SK-N-DZ (cell line): ENCODE measurements around the gene HAUS1.
"Not testable (repeated sequence)": the region's sequence is repeated elsewhere in the genome, so short reads cannot be mapped to it uniquely, and the experiment has no call there.

Experiments
- DNase-seq: peaks from one replicate; pipeline ENCODE4 v3.0.0-alpha.2; 2015; ENCODE audit warnings: low spot score

HAUS1 gene

DNA sequence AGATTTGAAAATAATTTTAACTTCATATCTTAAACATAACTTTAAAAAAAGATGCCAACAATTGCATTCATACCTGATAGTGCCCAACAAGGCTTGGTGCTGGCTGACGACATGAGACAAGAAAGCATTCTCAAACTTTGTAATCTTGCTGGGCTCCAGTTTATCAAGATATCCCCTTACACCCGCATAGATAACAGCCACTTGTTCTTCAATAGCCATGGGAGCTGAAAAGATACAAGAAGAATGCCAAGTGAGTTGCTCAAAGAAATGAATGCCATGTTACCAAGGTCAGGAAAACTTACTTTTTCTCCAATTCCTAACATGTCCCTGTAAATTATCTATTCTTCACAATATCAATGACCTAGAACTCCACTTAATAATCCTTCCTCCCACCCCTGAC lies 19.8 kb upstream of the HAUS1 start:
- DNase-seq = no peak

DNA sequence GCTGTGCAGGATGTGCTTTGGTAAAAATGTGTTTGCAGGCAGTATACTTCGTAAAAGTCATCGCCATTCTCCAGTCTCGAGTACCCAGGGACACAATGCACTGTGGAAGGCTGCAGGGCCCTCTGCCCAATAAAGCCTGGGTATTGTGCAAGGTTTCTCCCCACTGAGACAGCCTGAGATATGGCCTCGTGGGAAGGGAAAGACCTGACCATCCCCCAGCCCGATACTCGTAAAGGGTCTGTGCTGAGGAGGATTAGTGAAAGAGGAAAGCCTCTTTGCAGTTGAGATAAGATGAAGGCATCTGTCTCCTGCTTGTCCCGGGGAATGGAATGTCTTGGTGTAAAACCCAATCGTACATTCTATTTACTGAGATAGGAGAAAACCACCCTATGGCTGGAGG lies 15.7 kb upstream of the HAUS1 start:
- DNase-seq = not testable (repeated sequence)

DNA sequence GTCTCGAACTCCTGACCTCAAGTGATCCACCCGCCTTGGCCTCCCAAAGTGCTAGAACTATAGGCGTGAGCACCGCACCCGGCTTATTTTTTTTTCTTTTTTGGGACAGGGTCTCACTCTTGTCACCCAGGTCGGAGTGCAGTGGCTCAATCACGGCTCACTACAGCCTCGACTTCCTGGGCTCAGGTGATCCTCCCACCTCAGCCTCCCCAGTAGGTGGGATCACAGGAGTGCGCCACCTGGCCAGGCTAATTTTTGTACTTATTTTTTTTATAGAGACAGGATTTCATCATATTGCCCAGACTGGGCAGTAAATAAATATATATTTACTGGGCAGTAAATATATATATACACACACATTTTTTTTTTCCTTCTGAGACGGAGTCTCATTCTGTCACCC lies 8.7 kb upstream of the HAUS1 start:
- DNase-seq = no peak

DNA sequence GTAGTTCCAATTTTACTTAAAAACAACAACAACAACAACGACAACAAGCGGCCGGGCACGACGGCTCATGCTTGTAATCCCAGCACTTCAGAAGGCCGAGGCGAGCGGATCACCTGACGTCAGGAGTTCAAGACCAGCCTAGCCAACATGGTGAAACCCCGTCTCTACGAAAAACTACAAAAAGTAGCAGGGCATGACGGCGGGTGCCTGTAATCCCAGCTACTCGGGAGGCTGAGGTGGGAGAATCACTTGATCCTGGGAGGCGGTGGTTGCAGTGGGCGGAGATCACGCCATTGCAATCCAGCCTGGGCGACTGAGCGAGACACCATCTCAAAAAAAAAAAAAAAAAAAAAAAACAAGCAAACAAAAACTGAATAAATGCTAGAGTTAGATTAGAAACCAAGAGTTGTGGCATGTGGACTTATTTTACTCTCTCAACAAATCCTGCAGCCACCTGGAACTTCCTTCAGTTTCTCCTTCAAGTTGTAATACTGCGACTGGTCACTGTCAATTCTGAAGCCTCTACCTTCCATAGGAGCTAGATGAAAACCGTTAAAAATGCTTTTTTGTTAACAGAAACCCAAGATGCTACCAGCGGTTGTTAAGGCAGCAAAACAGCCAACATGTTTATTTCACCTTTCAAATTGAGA lies 7.4 kb upstream of the HAUS1 start:
- DNase-seq = no peak

DNA sequence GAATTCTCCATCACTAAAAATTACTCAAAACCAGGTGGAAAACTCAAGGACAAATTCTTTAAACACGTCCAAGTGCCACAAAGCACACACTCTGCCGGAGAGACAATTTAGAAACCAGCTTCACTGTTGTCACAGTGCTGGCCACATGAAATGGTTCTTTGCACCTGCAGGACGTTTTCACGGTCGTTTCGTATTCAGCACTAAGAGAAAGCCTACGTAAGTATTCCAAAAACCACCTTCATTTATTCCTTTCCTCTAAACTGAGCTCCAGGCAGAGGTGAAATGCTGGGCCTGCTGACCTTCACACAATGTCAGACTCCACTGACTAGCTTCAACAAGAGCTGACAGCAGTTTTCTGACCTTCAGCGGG lies 6.8 kb upstream of the HAUS1 start:
- DNase-seq = no peak

DNA sequence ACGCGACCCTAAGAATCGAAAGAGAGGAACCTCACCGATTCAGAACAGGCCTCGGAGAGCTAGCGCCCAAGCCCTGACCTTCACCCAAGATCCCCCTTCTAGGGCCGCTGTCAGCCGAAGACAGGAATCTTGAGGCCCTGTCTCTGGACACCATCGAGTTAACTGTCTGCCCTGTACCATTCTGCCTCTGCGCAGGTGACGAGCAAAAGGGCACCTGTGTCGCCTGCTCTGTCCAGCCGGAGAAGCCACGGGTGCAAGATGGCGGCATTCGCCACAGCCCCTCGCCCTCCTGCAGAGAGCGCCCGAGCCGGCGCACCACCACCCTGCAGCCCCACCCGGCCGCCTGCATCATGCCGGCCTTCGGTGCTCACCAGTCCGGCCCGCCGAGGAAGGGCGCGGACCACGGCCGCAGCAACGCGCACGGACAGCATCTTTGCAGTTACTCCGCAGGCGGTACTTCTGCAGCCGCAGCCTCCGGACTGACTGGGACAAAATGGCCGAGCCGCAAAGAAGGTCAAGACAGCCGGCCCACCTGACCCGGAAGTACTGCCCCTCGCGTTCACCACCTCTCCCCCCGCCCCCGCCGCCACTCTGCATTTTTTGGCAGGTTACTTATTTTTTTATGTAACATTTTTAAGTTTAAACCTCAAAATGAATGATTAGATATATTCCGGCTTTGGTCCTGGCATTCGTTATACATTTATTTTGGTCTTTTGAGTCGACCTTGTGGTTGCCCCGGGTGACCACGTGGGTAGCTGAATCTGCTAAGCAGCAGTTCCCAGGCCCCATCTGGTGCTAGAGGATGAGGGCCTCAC lies 6.2 kb upstream of the HAUS1 start, which contains the start of gene ATP5F1A:
Gene ATP5F1A, minus strand, starts transcription at position 496 of the 815 bp plus-strand sequence. Its CDS starts 65 bp downstream, at position 431.
- DNase-seq = peak; percentile 82

DNA sequence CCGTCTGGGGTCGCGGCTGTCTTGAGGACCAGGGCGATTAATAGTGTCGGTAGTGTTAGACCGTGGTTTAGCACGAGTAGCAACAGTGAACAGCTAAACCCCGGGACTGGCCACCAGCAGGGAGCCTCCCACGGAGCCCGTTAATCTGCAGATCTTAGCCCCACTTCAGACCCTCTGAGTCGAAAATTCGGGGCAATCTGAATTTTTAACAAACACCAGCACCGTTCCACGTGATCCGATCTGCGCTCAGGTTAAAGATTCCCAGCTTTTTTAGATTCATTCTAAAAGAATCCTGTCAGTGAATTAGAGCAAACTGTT lies 5.6 kb upstream of the HAUS1 start:
- no peak for DNase-seq

DNA sequence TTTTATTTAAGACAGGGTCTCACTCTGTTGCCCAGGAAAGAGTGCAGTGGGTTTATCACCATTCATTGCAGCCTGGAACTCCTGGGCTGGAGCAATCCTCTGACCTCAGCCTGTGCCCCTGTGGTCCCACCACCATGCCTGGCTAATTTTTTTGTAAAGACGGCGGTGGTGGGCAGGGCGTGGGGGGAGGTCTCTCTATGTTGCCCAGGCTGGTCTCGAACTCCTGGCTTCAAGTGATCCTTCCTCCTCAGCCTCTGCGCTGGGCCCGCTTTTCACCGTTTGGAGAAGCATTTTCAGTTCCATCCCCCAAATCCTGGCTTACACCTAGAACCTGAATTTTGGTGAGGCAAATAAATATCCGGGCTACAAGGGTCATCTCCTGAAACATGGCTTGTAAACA lies 4.7 kb upstream of the HAUS1 start:
- no peak for DNase-seq

DNA sequence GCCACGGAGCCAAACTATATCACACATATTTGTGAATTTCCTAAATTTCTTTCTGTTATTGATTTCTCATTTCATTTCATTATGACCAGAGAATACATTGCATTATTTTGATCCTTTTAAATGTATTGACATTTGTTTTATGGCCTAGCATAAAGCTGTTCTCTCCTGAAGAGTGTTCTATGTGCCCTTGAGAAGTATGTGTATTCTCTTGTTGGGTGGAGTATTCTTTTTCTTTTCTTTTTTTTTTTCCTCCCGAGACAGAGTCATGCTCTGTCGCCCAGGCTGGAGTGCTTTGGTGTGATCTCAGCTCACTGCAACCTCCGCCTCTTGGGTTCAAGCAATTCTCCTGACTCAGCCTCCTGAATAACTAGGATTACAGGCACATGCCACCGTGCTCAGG lies 5.2 kb downstream of the HAUS1 start:
- no peak for DNase-seq

DNA sequence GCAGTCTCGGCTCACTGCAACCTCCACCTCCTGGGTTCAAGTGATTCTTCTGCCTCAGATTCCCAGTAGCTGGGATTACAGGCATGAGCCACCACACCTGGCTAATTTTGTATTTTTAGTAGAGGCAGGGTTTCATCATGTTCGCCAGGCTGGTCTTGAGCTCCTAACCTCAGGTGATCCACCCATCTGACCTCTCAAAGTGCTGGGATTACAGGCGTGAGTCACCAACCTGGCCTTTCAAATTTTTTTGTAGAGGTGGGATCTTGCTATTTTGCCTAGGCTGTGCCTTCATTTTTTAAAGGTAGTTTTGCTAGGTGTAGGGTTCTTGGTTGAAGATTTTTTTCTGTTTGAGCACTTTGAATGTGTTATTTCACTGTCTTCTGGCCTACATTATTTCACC lies 6.2 kb downstream of the HAUS1 start:
- no peak for DNase-seq

DNA sequence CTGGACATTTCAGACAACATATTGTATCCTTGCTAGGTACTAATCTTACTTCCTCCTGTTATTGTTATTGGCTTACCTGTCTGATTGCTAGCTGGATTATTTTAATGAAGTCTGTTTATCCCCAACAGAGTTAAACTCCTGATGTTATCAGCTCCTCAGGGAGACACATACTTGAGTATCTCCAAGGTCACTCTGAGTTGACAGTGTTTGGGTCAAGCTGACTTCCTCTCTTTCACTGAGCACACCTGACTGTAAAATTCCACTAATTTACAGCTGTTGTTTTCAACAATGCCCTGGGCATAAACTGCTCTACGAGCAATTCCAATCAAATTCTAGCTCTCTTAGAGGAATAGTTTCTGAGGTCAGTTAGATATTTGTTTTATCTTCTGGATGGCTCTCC lies 9.6 kb downstream of the HAUS1 start:
- DNase-seq = no peak

DNA sequence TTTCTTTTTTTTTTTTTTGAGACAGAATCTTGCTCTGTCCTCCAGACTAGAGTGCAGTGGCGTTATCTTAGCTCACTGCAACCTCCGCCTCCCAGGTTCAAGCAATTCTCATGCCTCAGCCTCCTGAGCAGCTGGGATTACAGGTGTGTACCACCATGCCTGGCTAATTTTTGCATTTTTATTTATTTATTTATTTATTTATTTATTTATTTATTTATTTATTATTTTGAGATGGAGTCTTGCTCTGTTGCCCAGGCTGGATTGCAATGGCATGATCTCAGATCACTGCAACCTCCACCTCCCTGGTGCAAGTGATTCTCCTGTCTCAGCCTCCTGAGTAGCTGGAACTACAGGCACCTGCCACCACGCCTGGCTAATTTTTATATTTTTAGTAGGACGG lies 22.4 kb downstream of the HAUS1 start:
- not testable (repeated sequence) for DNase-seq

DNA sequence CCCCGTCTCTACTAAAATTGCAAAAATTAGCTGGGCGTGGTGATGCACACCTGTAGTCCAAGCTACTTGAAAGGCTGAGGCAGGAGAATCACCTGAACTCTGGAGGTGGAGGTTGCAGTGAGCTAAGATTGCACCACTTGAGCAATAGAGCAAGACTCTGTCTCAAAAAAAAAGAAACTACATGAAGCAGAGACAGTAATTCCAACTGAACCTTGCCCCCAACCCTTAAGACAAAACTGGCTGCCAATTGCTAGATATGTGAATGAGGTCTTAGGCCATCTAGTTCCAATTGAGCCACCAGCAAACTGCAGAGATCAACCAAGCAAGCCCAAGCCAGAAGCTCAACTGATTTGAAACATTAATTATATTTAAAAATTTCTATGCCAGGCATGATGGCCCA lies 25.9 kb downstream of the HAUS1 start:
- DNase-seq = no peak

DNA sequence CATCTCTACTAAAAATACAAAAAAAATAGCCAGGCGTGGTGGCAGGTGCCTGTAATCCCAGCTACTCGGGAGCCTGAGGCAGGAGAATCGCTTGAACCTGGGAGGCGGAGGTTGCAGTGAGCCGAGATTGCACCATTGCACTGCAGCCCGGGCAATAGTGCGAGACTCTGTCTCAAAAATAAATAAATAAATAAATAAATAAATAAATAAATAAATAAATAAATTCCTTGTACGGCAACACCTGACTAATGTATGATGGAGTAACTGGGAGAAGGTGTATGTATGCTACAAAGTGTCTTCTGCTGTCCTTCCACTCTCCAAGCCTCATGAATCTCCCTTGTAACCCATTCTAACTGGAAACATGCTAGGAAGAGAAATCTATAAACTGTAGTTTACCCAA lies 26.4 kb downstream of the HAUS1 start:
- not testable (repeated sequence) for DNase-seq

DNA sequence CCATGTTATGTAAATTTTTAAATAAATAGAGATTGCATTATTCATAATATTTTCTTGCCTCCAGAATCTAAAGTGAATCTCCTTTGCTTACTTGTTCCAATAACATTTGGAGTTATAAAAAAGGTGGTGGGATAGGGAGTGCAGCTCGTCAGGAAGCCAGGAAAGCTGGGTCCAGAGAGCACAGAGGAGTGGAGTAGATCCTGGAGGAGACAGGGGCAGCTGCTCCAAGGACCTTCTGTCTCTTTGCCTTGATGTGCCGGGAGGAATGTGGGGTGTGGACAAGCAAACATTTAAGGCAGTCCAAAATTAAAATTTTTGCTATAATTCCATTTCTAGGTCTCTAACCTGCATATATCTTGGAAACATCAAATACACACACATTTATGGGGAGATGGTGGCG lies 29.3 kb downstream of the HAUS1 start:
- DNase-seq = no peak

DNA sequence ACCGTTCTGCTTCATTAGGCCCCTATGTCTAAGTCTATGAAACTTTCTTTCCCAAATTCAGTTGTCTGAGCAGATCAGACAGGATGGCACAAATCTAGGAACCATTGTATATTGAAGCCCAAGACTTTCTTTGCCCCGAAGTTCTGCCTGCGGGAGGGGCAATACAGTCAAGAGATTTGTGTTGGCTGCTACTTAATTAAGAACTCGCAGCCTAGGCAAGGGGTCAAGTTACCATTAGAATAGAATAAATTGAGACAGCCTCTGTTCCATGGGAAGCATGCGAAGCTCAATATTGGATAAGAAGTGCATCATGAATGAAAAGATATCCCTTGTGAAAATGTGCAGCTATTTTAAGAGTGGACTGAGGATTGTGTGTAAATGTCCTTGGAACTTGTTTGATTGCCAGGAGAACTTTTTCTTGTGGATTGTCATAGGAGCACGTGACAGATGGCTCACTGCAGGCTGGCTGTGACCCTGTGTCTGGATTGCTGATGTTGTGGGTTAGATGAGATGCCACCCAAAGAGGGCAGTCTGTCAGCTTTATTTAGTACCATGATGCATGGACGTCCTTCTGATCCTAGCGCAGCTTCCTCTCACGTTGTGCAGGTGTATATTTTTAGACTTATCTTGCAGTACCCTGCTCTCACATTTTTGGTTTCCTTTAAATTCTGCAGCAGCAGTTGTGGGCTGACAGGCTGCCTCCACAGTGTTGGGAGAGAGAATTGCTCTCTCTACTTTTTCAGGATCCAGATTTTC lies 30.9 kb downstream of the HAUS1 start:
- no peak for DNase-seq

DNA sequence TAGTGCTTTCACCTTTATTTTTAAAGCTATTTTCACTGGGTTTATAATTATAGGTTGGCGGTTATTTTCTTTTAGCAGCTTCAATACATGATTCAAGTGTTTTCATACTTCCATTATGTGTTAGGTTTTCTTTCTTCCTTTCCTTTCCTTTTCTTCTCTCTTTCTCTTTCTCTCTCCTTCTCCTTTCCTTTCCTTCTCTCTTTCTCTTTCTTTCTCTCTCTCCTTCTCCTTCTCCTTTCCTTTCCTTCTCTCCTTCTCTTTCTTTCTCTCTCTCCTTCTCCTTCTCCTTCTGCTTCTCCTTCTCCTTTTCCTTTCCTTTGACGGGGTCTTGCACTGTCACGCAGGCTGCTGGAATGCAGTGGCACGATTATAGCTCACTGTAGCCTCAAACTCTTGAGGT lies 36.0 kb downstream of the HAUS1 start:
- DNase-seq = no peak

DNA sequence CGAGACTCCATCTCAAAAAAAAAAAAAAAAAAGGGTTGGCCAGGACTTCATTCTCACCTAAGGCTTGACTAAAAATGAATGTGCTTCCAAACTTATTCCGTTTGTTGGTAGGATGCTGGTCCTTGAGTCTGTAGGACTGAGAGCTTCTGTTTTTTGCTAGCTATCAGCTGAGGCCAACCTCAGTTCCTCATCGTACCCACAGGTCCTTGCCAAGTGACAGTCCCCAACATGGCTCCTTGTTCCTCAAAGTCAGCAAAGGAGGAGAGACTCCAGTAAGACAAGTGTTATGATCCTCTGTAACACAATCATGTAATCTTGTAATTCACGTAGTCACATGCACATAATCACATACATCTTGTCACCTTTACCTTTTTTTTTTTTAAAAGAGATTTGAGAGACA lies 37.0 kb downstream of the HAUS1 start:
- DNase-seq = no peak

DNA sequence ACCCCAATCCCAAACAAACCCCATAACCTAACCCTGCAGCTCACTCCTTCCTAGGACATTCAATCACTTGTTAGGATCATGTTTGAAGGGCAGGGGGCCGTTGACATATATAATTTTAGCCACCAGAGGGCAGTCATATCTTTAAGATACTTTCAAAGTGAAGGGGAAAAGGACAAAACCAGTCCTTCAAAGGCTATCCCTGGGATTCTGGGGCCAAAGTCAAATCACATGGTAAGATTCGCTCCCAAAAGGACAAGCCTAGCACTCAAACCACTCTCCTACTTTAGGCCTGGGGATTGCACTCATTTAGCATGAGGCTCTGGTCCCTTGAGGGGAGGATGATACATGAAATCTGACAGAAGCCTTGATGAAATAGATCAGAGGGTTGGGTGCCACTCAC lies 44.6 kb downstream of the HAUS1 start:
- peak; percentile 69 for DNase-seq

DNA sequence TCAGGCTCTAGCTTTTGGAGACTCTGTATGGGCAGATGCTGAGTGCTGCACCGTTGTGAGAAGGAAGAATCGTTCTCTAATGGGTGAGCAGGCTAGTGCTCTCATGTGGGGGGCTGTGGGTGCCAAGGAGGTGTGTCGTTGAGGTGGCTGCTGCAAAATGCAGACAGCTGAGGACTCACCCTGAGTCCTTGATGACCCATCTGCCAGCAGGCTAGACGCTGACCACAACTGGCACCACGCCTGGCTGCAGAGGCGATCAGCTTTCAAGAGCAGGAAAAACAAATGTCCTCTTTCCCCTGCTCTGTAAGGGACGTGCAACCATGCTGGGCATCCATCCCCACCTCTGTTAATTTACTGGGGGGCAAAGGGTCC lies 48.2 kb downstream of the HAUS1 start:
- no peak for DNase-seq

DNA sequence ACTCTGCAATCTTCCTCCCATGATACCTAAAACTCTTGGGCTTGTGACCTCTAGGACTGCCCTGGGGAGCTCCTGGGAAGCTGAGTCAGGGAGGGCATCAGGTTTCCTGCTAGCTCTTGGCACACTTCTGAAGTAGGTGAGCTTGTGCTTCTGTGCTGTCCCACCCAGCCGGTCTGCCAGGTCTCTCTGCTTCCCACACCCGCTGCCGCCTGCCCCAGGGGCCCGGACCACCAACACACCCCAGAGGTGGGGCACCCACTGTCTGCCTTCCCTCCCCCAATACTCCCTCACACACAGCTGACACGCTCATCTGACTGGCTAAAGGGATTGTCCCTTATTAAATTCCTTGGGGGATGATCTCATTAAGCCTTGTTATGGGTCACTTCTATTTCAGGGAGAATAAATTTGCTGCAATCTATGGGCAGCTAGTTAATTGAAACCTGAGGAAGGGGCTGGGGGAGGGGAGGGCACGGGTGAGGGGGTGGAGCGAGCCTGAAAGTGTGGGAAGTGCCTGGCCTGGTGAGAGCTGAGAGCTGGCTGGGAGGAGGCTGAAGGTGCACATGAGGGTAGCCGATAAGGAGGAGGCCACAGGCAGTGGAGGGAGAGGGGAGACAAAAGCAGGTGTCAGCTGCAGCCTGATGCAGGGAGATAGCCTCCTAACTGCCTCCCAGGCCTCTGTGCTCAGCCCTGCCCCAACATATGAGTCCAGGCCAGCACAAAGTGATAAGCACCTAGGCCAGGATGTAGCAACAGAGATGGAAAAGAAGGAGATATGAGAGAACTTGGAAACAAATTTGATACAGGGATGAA lies 48.8 kb downstream of the HAUS1 start:
- peak; percentile 80 for DNase-seq

DNA sequence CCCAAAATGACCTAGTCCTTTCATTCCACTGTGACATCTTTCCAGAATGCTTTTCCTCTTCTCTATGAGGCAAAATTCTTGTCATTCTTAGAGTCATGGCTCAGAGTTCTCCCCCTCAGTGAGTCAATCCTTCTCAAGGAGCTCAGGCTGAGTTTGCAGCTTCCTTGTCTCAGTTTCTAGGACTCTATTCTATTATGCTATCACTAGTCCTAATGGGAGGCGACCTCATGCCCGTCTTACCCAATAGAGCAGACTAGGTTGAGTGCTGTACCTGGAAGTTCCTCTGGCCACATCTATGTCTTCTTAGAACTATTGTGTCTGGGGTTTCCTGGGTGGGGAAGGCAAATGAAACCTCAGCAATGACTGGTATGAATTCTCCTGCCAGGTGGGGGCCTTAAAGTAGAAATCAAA lies 51.5 kb downstream of the HAUS1 start:
- no peak for DNase-seq
